ENCODE data around the gene BTG2. TPM values are rescaled to one million over a fixed set of nuclear protein-coding genes. Genes with fewer than 3 reads are reported as not detected.

Gene BTG2
- total RNA-seq, 1 donor from 2014 or later: 24.1 TPM

DNA sequence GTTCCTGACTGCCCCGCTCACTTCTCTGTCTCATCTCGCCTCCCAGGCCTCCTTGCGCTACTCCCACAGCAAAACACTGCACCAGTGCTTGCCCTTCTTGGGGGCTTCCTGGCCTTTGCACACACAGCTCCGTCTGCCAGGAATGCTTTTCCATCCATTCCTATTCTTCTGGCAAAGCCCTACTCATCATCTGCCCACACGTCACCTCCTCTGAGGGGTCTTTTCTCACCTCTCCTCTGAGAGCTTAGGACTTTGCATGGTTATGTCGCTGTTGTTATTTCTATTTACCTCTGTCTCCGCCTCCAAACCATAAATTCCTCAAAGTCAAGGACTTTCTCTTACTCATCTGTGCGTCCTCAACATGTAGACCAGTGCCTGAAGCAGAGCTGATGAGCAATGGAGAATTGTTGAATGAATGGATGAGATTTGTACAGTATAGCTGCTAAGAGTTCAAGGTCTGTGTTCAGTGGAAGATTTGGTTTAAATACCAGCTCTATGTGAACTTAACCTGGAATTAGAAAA is 26.4 kb upstream of the BTG2 start:
- Histone ChIP-seq H3K27me3 (ENCODE audit: control insufficient read depth, insufficient read depth, low read length) (no peaks in the 10 kb centered on the region), H3K36me3 (ENCODE audit: control insufficient read depth, insufficient read depth, low read length) (no peaks in the 10 kb centered on the region), H3K4me3 (ENCODE audit: low read depth, low read length) (no peak overlapping the region)
- DNase-seq (ENCODE audit: low read depth): no peak
- TF ChIP-seq, protein P1, sequence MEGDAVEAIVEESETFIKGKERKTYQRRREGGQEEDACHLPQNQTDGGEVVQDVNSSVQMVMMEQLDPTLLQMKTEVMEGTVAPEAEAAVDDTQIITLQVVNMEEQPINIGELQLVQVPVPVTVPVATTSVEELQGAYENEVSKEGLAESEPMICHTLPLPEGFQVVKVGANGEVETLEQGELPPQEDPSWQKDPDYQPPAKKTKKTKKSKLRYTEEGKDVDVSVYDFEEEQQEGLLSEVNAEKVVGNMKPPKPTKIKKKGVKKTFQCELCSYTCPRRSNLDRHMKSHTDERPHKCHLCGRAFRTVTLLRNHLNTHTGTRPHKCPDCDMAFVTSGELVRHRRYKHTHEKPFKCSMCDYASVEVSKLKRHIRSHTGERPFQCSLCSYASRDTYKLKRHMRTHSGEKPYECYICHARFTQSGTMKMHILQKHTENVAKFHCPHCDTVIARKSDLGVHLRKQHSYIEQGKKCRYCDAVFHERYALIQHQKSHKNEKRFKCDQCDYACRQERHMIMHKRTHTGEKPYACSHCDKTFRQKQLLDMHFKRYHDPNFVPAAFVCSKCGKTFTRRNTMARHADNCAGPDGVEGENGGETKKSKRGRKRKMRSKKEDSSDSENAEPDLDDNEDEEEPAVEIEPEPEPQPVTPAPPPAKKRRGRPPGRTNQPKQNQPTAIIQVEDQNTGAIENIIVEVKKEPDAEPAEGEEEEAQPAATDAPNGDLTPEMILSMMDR (IDR thresholded peaks at IDR 0.05; ENCODE audit: insufficient read depth, low read length, poor library complexity, severe bottlenecking): no peak

DNA sequence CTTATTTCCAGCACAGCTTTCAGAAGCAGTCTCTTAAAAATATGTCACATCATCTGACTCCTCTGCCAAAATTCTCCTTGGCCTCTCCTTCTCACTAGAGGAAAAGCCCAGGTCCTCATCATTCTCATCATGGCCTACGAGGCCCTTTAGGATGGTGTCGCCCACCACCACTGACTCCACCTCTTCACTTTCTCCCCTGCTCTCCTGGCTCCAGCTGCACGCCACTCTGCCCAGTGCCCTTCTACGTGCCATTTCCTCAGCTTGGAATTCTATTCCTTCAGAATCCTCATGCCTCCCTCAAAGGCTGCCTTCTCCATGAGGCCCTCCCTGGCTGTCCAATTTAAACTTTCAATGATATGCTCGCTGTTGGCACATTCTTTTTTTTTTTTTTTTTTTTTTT is 25.3 kb upstream of the BTG2 start:
- TF ChIP-seq, protein P1 (IDR thresholded peaks at IDR 0.05; ENCODE audit: insufficient read depth, low read length, poor library complexity, severe bottlenecking): no peak
- no peaks in the 10 kb centered on the region for H3K36me3 ChIP-seq (ENCODE audit: control insufficient read depth, insufficient read depth, low read length)
- H3K4me3 ChIP-seq (ENCODE audit: low read depth, low read length): no peak overlapping the region
- no peaks in the 10 kb centered on the region for H3K27me3 ChIP-seq (ENCODE audit: control insufficient read depth, insufficient read depth, low read length)
- no peak for DNase-seq (ENCODE audit: low read depth)

DNA sequence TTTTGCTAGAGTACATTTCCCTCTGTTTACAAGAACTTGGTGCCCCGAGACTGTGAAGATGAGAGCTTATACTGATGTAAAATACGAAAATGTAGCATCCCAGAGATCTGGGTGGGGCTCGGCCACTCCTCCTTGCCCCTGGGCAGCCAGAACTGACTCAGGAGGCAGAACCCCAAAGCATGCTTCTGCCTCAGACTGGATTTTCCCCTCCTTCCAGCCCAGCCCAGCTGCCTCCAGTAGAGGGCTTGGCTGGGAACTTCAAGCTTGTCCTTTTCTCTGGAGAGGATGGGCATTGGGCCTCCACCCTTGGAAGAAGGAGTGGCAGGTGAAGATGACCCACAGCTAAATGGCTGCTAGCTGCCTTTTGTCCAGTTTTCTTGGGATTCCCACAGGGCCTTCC is 24.3 kb upstream of the BTG2 start:
- H3K4me3 ChIP-seq (ENCODE audit: low read depth, low read length): no peak overlapping the region
- H3K27me3 ChIP-seq (ENCODE audit: control insufficient read depth, insufficient read depth, low read length): no peaks in the 10 kb centered on the region
- TF ChIP-seq, protein P1 (IDR thresholded peaks at IDR 0.05; ENCODE audit: insufficient read depth, low read length, poor library complexity, severe bottlenecking): no peak
- H3K36me3 ChIP-seq (ENCODE audit: control insufficient read depth, insufficient read depth, low read length): no peaks in the 10 kb centered on the region
- DNase-seq (ENCODE audit: low read depth): no peak

DNA sequence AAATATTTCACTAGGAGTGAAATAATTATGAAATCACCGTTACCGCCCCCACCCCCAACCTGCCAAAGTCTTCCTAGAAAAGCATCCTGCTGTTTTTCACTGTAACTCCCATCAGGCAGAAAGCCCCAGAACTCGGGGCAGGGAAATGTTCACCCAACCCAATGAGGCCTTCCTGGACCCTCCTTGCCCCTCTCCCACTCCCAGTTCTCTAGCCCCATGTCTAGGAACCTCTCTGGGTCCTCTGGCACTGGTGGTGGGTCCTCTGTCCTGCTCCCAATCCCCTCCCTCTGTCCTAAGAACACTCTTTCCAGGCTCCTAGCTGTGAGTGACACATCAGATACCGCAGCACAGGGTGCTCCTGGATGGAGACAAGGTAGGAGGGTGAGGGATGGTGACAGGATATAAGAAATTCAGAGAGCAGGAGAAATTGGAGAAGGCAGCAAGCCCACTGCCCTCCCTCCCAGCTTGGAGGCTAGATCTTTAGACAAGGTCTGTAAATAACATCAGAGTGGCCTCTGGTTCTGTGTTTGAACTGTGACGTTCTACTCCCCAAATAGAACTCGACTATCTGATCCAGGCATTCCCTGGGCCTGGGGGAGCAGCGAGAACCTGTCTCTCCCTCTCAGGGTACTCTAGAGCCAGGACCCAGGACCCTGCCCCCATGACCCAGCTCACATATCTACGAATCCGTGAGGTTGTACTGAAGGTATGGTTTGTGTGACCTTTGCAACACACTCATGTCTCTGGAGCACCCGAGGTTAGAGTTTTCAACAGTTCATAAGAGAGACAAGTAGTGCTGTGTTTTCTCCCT is 23.3 kb upstream of the BTG2 start:
- DNase-seq (ENCODE audit: low read depth): no peak
- no peak overlapping the region for H3K4me3 ChIP-seq (ENCODE audit: low read depth, low read length)
- TF ChIP-seq, protein P1 (IDR thresholded peaks at IDR 0.05; ENCODE audit: insufficient read depth, low read length, poor library complexity, severe bottlenecking): no peak
- H3K36me3 ChIP-seq (ENCODE audit: control insufficient read depth, insufficient read depth, low read length): no peaks in the 10 kb centered on the region
- no peaks in the 10 kb centered on the region for H3K27me3 ChIP-seq (ENCODE audit: control insufficient read depth, insufficient read depth, low read length)

DNA sequence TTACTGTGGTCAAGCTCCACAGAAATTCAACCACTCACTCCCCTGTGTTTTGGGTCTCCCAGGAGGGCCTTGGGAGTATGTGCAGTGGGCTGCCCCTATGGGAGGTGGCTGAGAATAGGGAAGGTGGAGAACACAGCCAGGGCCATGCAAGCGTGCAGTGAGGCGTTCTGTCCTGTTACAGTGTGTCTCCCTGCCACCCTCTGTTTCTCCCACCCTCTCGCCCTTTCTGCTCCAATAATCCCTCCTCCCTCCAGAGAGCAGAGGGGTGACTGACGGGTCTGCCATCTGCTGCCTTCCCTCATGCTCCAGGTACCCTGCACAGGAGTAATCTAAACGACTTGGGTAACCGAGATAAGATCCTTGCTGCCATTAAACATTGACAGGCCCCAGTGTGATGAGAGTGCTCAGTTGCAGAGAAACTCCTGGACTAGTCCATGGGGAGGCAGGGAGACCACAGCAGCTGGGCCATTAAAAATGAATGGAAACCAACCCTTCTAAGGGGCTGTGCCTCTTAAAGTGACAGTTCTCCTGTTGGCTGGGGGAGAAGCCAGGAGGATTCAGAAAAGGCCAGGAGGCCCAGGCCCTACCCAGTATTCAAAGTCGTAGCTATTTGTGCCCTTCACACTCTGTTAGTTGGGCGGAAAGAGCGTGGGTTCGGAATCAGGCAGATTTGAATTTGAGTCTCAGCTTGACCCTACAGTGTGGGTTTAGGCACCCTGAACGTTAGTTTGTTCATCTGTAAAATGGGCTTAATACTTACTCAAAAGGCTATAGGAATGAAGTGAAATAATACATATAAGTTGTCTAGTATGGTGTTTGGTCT is 22.4 kb upstream of the BTG2 start:
- Histone ChIP-seq H3K4me3 (ENCODE audit: low read depth, low read length) (no peak overlapping the region), H3K27me3 (ENCODE audit: control insufficient read depth, insufficient read depth, low read length) (no peaks in the 10 kb centered on the region), H3K36me3 (ENCODE audit: control insufficient read depth, insufficient read depth, low read length) (no peaks in the 10 kb centered on the region)
- peak; percentile 64 for DNase-seq (ENCODE audit: low read depth)
- TF ChIP-seq, protein P1 (IDR thresholded peaks at IDR 0.05; ENCODE audit: insufficient read depth, low read length, poor library complexity, severe bottlenecking): no peak

Data from kidney epithelial cell (primary cell).